Upper lobe of left lung (tissue), 4 donors: ENCODE measurements around the gene RNFT2.

Experiments used
- CTCF ChIP-seq, 6 experiments: fragments of 450-650 bp in 4 of 6; fragments of 200-600 bp in 2 of 6; sonication (generic) in 2 of 6; IDR thresholded peaks; one replicate each; pipeline ENCODE4 v1.5.1; 2016 to 2019; ENCODE audit warnings: antibody characterized with exemption in 6 of 6
- EP300 ChIP-seq, 4 donors: sonication (generic); formaldehyde crosslinking; IDR thresholded peaks; one replicate each; pipeline ENCODE4 v1.5.1; 2017; ENCODE audit warnings: antibody characterized with exemption in 4 of 4, control low read depth in 2 of 4
- POLR2A ChIP-seq, 4 donors: fragments of 450-650 bp; IDR thresholded peaks; one replicate each; pipeline ENCODE4 v1.5.1; 2016 to 2017; ENCODE audit warnings: antibody characterized with exemption in 4 of 4, mild to moderate bottlenecking in 2 of 4
- POLR2AphosphoS5 ChIP-seq, 2 donors: sonication (generic); formaldehyde crosslinking; IDR thresholded peaks; one replicate each; pipeline ENCODE4 v1.5.1; 2017; ENCODE audit warnings: antibody characterized with exemption in 2 of 2

GRCh38 chr12:116736962-116737773 is 947 bp upstream of the RNFT2 start:
- no peak for TF ChIP-seq CTCF (IDR thresholded peaks at IDR 0.05)
- no peak for TF ChIP-seq POLR2AphosphoS5 (IDR thresholded peaks at IDR 0.05)
- no peak for TF ChIP-seq EP300 (IDR thresholded peaks at IDR 0.05)
- no peak for TF ChIP-seq POLR2A (IDR thresholded peaks at IDR 0.05)
